HG03342 (cell line): ENCODE measurements around the gene RETREG2.

Source experiments
- ATAC-seq: cut with Tn5 transposase; IDR thresholded peaks from one replicate; pipeline ENCODE4 v1.9.1; 2021; ENCODE audit warnings: mild to moderate bottlenecking, moderate library complexity; ENCODE audit not compliant: unreplicated experiment

Gene RETREG2

DNA sequence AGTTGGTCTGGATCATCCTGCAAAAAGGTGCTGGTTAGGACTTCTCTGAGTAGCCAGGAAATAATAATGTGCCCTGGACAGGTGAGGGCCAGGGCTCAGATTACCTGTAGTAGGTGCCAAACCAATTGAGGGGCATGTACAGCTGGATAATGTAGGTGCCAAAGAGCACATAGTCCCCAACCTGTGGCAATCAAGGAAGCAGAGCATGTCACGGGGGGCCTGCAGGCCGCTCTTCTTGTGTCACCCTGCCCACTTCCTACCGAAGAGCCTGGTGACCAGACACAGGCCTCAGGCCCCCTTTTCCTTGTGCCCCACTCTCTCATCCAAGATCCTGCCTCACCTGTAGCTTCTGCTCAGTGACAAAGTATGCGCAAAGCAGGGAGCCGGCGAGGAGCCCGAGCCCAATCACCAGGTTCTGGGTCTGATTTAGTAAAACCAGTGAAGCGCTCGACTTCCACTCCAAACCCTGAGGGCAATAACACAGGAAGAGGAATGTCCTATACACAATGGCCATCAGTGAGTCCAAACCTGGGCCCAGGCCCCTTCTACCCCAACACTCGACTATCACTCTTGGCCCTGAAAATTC is 35.5 kb downstream of the RETREG2 start:
- no peak for ATAC-seq

DNA sequence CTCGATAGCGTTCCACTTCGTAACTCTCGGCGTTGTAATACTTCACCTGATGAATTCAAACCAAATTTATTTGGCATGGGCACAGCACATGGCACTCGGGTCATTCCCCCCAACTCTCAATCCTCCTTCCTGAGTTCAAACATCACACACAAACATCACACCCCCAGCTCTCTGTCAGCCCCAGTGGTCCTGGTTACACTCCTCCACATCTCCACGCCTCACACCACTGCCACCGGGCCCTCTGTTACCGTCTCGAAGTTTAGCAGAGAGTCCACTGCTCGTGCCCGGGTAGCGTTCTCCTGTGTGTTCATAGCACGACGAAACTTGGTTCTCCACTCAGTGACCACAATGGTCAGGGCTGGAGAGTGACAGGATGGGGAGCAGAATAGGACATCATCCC is 36.1 kb downstream of the RETREG2 start:
- no peak for ATAC-seq

DNA sequence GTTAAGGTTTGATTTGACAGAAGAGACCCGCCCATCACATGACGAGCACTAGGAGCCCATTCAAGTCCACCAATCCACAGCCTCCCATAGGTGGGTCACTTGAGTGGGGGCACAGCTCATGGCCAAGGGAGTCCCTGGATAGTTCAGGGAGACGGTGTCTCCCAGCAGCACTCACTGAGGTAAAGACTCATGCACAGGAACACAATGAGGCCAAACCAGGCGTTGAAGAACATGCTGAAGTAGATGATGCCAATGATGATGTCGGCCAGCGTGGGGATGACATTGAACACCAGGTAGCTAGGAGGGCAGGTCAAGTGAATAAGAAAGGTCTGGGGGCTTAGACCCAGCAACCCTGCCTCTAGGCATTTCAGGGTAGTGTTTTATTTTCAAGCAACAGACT is 36.7 kb downstream of the RETREG2 start:
- ATAC-seq = no peak

DNA sequence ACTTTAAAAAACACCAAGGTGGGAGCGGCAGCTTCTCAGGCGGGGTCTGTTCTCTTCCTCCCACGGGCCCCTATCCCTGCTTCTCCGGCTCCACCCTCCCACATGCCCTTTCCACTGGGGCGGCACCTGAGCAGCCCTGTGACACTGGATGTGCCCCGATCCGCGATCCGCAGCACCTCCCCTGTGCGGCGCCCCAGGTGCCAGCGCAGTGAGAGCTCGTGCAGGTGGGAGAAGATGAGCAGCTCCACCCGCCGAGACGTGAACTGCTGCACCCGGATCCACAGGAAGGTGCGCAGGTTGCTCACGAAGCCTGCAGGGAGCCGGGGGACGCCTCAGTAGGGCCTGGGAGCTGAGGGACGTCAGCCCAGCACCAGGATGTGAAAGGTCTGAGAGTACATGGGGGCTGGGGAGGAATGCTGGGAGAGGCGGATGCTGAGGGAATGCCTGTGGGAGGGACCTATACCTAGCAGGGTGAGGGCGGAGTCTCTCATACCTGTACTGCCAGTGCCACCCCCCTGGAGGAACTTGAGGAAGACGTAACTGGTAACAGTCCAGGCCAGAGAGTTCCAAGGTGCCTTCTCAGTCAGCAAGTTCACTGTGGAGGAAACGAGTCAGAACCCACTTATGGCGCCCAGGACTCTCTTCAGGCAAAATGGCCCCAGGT is 37.9 kb downstream of the RETREG2 start:
- ATAC-seq = no peak

- ATAC-seq = no peak
These were observed 38.5 kb downstream of the RETREG2 start for GRCh38 chr2:219216535-219216915.

- ATAC-seq = peak; percentile 24
These were observed 40.2 kb downstream of the RETREG2 start for GRCh38 chr2:219218217-219218731.

DNA sequence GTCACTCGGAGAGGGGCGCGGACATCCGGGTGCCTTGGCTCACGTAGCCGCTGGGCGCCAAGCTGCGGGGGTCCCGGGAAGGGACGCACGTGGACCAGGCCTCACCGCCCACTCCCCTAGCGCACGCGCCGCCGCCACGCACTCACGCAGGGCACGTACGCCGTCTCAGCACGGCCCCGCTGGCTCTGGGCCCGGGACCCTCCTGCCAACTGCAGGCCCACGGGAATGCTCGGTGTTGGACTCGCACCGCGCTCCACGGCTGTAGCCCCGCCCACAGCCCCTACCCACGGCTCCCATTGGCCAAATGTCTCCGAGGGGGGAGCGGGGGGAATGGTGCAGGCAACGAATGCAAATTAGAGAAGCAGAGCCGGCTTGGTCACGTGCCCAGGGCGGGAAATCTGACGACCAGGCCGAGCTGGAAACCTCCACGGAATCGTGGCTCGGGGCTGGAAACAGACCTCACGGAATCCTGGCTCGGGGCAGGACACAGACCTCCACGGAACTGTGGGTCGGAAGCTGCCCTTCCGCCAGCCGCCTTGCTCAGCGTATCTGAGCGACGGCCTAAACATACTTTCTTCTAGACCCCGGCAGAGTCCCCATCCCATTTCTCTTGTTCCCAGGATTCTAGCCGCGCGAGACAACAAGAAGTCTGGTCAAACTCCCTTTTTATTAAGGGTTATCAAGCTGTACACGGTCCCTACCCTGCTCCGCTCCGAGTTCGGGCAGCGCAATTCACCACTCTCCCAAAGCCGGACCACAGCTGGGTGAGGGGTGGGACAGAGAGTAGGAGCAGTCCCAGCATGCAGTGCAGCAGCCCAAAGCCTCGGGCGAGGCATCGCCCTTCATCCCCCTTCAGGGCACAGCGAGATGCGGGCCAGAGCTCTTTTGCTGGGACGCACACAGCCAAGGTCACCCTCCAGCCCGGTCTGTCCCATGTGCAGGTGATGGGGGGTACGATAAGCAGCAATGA is 40.9 kb downstream of the RETREG2 start, which contains the start of gene ABCB6:
TSS of gene ABCB6 (minus strand) at position 227 of the 970 bp plus-strand sequence. CDS start 285 bp downstream, outside the sequence.
- ATAC-seq = peak; percentile 76

DNA sequence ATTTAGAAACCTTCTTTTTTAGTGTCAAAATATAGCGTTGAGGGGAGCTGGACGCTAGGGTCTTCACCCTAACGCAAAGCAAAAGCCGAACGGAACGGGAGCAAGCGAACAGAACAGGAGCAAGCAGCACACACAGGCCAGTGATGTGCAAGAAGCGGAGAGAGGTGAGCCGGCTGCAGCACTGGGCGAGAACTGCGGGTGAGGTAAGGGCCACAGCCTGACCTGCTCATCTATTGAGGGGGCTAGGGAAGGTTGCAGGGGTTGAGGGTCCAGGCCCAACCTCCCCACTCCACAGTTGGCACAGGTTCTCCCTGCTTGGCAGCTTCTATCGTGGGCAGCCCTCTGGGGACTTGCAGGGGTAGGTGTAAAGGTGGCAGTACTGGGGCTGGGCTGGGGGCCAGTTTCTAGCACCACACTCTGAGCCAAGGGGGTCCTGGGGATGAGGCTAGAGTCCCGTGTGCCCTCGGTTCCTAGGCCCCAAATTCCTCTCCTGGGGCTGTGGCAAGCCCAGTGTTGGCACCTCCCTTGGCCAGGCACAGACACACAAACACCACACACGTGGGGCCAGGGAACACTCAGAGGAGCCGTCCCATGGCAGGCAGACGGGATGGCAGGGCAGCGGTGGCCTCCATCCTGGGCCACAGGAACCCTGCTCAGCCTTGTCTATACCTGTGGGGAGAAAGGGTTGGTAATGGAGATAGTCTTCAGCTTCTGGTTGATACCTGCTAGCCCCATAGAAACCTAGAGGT is 41.9 kb downstream of the RETREG2 start:
- ATAC-seq = no peak

- ATAC-seq = no peak
These were observed 42.8 kb downstream of the RETREG2 start for GRCh38 chr2:219220652-219221402.

DNA sequence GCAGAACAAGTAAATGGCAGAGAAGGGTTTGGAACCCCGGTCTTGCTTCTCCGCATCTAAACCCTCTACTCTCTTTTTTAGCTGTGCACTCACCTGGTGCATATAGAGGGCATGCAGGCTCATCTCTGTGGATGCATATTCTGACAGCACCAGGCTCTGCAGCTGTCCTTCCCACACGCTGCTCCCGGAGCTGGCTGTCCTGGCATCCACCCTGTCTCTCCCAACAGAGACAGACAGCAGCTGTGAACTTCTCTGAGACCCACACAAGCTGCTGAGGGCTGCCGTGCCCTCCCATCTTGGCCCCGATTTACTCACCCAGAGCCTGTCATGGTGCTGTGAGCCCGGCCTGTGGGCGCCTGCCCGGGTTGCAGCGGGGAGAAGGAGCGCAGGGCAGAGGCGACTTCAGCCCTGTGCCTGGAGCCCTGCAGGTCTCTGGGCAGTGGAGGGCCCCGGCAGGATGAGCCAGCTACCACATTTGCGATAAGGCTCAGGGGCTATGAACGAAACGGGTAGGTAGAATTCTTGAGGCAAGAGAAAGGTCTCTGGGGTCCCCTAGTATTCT is 44.0 kb downstream of the RETREG2 start:
- no peak for ATAC-seq

DNA sequence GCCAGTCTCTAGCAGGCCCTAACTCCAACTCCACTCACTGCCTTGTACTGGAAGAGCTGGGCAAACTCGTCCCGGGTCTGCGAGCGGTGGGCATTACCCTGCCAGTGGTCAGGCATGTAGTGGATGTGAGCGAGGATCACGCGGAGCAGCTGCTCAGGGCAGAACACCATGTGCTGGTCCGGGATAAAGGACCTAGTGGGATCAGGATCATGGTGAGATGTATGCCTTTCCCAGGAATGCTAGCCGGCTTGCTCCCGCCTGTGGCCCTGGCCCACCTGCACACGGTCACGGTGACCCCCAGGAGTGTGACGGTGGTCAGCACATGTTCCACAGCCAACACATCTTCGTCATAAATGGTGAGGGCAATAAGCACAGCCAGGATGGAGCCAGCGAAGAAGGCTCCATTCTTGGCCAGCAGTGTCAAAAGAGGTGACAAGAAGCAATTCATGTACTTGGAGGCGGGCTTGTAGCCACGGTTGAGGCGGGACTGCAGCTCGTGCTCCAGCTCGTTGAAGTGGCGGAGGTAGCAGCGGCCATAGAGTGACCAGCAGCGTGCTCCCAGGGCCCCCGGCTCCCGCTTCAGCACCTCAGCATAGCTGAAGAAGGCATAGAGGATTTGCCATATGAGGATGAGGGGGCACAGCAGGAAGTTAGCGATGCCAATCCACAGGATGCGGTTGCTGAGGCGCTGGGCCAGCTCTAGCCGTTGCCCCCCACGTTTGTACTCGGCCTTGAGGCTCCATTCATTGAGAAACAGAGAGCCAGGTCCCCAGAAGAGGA is 45.9 kb downstream of the RETREG2 start:
- ATAC-seq = no peak

DNA sequence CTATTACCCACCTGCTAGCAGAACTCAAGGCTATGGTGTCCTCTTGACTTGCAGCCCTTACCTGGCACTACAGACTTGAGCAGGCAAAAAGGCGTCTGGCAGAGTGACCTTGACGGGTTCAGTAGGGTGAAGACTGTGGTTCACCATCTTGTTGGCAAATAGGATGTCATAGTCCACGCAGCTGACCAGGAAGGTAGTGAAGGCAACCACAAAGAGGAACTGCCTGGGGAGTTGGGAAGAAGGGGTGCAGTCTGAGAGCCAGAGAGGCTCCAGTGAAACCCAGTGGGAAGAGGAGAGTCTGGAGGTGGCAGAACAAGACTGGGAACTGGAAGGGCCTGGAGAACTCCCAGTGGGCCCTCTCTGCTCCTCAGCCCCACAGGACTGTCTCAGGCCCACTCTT is 47.3 kb downstream of the RETREG2 start:
- ATAC-seq = no peak

DNA sequence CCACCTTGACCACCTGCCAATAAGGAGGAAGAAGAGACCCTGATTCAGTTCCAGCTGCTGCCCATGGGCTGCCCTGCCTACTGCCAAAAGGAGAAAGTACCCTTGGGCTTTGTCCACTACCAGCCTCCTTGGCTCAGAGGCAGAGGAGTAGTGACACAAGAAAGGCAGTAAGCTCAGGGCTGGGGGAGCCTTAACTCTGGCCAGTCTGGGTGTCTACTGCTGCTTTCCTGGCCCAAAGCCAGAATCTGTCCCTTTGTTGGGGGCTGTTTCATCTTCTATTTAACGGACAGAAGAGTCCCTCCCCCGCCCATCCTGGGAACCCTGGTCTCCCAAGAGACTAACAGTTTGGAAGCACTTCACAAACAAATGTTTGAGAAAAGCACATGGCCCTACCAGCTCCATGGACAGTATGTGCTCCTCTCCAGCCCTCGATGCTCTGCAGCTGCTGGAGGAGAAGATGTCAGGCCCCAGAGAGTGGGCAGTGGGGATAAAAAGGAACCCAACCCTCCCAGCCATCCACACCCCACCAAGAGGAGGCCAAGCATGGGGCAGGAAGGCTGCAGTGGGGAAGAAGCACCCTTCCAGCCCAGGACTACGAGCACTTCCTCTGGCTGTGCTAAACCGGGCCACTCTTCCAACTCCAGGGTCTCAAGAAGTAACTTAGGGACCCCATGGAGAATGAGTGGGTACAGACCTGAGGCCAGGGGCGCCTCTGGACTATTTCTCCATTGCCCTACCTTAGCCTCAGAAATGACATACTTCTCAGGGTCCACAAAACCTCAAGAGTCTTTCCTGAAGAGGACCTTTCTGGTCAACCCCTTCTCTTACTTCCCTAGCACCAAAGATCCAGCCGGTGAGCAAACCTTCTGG is 50.2 kb downstream of the RETREG2 start:
- no peak for ATAC-seq

DNA sequence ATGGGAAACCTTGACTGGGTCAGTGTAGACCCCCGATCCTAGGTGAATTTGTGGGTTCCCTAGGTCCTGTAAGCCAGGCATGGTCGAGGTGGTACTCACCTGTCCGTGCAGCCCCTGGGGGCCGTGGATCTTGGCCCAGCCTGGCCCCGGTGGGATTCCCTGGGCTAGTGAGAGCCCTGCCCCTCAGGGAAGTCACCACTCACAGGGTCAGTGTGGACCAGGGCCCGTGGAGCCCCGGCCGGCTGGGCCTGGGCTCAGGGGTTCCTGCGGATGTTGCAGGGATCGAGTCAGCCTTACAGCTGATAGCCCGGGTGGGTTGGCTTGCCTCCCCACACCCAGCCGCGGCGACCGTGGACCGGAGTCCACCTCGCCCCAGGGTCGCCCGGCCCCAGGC is 50.8 kb downstream of the RETREG2 start:
- no peak for ATAC-seq

DNA sequence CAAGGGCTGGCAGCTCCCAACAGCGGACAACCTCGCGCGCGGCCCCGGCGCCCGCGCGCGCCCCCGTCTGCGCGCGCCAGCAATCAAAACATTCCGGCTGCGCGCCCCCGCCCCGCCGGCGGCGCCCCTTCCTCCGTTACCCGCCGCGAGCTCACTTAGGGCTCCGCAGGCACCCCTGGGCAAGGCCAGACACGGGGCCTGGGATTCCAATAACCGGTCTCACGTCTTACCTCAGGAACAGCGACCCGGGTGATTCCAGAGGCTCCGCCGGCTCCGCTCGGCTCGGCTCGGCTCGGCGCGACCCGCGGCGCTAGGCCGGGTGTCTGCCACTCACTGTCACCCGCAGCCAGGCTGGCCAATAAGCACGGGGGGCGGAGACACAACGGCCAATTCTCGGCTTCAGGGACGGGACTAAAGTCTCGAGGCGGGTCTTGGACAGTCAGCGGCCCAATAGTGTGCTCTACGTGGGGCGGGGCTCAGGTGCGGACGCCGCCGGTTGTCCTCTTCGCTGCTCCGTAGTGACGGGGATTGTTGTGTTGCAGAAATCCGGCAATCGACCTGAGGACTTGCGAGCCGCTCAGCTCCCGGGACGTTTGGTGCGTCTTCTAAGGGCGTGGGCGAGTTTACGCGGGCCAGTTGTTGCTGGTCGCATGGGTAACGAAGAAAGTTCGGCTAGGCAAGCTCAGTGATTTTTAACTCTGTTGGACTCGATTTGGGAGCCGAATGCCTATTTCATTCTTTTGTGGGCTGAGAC is 51.4 kb downstream of the RETREG2 start, which contains the start of the genes ANKZF1 and ATG9A:
TSS of gene ANKZF1 (plus strand) at position 502 of the 754 bp plus-strand sequence. CDS start 452 bp downstream, outside the sequence.
TSS of gene ATG9A (minus strand) at position 332 of the 754 bp plus-strand sequence. CDS start 1,612 bp downstream, outside the sequence.
- peak; percentile 96 for ATAC-seq

GRCh38 chr2:219230059-219230540 is 52.0 kb downstream of the RETREG2 start:
- ATAC-seq = peak; percentile 20

DNA sequence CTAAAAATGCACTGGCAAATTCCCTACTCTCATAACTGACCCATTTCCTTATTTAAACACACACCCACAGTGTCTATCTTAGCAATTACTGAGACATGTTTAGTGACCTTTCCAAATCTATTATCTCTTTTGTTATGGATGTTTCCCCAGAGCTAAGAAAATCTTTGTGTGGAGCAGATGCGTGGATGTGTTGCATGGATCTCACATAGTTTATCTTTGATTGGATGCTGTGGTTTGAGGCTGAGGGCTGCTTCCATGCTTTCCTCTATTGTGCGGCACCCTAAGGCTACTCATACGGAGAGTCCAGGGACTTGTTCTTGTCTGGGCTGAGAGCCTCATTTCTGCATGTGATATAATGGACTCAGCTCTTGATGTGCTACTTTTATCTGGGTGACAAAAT is 56.3 kb downstream of the RETREG2 start:
- no peak for ATAC-seq
